Measurements from ENCODE around the gene BAZ2A.

DNA sequence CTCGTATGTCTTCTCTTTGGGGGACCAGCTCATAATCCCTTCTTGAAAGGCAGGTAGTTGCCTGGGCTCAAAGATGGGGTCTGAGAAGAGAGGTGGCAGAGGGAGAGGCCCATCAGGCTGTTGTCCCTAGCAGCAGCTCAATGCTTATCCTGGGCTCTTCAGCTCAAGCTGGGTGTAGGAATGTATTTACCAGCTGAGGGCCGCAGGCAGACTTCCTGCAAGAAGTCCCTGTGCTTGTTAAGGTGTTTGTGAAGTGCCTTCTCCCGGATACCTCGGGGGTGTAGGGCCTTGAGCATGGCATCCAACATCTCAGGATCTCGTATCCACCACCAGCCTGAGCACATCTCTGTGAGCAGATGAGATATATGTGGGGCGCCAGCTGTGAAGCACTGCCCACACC is 29.4 kb downstream of the BAZ2A start:
- TF ChIP-seq CTCF (conservative IDR thresholded peaks at IDR 0.05): no peak
- TF ChIP-seq ZFX (IDR thresholded peaks at IDR 0.05): no peak

Data from C4-2B (cell line).